NOMO-1 treated with DMSO at 0.1 percent for 48 hours (cell line): ENCODE measurements around the gene SC5D.

ENCODE experiments used
- DNase-seq: peaks from one replicate; lab custom pipeline; 2025; ENCODE audit not compliant: unreplicated experiment; lab: John Stamatoyannopoulos, UW

SC5D gene

DNA sequence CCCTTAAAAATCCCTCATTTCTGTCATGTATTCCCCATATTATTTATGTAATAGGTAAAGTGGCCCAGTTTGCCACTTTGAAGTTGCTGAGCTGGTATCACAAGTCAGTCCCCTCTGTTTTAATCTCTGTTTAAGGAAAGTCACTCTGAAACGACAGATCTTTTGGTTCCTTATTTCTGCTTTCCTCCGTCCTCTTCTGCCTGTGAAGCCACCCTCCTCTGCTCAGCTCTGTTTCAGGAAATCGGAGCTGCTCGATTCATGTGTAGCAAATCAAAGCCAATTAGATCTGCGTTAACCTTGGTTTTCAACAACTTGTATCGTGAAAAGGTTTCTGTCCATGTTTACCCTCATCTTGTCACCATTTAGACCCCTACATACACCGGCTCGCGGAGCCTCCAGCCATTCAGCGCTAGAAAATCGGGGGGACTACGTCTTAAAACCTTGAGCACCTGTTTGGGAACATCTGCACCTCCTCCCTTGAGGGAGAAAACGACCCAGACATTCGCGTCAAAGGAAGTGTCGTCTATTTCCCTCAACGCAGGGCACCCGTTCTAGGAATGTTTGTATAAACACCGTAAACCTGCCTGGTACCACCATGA, 576 bp upstream of the SC5D start:
- DNase-seq, result peak; percentile 76

DNA sequence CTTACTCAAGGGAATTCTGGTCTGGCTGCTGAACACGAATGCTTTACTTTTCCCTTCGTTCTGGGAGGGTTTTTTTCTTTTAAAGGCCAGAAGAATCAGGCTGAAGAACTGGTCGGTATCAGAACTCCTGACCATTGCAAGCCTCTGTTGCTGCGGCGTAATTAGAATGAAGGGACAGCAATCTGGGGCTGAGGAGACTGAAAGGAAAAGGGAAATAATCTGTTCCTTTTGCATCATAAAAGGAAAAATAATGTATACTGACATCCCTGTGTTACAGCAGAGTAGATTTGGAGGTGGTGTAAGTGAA, 670 bp downstream of the SC5D start:
- DNase-seq, result no peak

DNA sequence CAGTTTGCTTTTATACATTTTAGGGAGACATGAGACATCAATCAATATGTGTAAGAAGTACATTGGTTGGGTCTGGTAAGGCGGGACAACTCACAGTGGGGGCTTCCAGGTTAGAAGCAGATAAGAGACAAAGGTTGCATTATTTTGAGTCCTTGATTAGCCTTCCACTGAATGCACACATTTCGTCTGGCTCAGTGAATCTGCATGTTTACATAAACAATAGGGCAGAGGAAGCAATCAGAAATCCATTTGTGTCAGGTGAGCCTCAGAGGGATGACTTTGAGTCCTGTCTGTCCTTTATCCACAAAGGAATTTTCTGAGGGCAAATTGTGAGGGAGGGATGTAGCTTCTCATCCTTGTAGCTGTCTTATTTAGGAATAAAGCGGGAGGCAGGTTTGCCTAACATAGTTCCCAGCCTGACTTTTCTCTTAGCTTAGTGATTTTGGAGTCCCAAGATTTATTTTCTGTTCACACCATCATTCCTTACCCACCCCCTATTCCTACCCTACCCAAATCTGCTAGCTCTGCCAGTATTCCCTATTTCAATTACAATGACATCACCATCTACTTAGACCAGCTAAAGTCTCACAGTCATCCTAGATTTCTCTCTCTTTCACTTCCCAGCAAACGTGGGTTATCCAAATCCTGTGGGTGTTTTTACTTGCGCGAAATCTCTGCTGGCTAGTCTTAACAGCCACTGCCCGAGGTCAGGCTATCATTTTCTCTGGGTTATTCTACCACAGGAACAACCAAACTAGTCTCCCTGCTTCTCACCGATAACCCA, 2.9 kb downstream of the SC5D start:
- no peak for DNase-seq

DNA sequence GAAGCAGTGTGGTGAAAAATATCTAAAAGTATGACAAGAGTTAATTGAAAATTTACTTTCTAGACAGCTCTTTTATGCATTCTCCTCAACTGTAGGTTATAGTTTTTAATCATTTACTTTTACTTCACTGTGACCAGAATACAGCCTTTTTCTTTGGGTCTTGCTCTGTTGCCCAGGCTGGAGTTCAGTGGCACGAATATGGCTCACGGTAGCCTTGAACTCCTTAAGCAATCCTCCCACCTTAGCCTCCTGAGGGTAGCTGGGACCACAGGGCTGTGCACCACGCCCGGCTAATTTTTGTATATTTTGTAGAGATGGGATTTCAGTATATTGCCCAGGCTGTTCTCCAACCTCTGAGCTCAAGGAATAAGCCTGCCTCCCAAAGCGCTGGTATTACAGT, 5.3 kb downstream of the SC5D start:
- DNase-seq, result no peak

DNA sequence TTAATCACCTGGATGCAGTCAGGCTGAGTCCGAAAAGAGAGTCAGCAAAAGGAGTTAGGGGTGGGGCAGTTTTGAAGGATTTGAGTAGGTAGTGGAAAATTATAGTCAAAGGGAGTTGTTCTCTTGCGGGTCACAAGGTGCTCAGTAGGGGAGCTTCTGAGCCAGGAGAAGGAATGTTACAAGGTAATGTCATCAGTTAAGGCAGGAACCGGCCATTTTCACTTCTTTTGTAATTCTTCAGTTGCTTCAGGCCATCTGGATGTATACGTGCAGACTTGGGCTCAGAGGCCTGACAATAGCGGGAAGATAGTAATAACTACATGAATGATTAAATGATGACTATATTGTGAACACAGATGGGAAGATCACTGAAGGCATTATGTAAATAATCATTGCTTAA, 6.2 kb downstream of the SC5D start:
- DNase-seq, result no peak

DNA sequence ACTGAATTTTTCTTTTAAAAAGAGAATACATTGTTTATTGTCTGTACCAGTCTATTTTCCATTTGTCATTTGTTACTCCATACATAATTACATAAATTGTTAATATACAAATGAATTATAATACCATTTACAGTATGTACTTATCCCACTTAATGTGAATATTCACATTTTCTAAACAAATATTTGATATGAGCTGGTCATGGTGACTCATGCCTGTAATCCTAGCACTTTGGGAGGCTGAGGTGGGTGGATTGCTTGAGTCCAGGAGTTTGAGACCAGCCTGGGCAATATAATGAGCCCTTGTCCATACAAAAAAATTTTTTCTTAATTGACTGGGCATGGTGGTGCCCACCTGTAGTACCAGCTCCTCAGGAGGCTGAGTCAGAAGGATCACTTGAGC, 6.8 kb downstream of the SC5D start:
- DNase-seq, result no peak

DNA sequence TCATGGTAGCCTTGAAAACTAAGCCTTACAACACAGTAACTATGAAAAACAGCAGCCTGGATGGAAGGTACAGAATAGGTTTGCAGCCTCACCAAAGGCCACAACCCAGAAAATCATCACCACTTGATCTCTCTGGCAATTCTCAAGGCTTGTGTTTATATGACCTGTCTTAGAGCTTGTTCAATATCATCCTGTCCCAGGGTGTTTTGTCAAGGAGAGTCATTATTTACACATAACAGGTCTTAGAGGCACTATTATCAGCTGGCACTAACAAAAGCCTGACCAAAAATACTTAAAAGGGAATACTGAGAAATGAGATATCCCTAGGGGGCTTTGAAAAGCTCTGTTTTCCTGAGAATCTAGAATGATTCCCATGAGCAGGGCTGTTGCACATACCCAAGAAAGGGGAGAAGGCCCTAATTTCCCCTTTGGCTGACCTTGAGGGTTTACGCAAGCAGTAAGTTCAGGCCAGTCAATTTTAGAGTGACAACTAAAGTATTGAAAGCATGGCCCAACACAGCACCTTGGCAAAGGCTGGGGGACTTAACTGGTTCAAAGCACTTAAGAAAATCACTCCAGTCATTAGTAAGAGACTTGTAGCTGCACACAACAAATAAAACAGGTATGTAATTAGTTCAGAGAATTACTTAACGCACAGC, 7.9 kb downstream of the SC5D start:
- no peak for DNase-seq

DNA sequence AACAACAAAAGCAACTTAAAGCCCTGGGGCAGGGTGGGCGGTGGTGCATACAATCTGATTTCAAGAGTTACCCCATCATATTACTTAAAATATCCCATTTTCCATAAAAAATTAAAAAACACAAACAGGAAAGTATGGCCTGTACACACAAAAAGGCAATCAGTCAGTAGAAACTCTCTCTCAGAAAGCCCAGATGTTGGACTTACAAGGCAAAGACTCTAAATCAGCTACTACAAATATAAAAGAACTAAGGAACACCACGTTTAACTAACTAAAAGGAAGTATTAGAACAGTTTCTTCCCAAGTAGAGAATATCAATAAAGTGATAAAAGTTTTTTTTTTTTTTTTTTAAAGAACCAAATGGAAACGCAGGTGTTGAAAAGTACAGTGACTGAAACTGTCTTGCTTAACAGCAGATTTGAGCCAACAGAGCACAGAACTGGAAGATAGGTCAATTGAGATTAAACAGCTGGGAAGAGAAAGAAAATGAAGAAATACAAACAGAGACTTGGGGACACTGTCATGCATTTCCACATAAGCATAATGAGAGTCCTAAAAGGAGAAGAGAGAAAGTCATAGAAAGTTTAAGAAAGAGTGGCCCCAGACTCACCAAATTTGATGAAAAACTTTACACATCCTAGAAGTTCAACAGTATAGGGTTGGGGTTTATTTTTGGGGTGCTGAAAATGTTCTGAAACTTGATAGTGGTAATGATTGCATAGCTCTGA, 8.6 kb downstream of the SC5D start:
- peak; percentile 25 for DNase-seq

DNA sequence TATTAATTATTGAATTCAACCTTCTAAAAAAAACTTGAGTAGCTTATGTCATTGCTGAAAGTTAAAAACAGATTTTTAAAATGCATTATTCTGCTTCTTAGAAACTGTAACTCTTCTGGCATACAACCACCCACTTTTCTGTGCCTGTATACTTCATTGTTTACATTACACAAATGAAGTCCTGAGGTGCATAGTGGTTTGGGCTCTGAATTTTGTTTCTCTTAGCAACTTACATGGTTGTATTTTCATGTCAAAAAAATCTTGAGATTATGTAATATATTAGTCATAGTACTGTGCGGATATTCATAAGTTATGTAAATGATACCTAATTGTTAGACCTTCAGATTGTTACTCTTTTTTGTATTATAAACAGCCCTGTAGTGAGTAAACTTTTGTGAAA, 12.2 kb downstream of the SC5D start:
- no peak for DNase-seq

DNA sequence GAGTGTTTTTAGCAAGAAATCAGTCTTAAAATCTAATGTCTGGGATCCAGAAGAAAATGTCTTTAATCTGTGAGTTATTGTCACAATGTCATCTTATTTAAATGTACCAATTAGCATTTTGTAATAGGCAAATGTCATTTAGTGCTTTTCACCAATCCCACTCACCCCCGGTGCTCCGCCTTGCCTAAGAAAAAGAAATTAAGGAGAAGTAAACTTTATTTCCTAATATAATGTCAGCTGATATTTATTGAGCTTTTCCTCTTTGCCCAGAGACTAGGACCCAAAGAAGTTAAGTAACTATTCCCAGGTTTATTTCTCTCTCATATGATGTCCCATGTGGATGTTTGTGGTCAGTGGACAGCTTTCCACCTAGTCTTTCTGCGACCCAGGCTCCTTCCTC, 16.2 kb downstream of the SC5D start:
- no peak for DNase-seq

DNA sequence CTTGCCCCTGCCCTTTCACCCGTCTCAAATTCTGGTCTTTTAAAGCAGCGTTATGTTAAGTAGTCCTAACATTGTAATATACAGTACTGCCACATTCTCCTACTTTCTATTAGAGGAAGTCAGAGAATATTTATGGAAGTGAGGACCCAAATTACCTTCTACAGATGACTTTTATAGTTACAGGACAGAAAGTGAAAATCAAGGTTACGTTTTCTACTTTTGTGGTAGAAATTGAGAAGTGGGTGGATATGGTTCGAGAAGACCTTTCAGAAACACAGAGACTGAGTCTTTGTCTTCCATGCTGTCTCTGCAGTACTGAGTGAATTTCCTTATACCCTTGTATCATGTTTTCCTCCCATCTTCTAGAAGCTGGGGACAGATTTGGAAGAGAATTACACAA, 17.1 kb downstream of the SC5D start:
- DNase-seq, result no peak

DNA sequence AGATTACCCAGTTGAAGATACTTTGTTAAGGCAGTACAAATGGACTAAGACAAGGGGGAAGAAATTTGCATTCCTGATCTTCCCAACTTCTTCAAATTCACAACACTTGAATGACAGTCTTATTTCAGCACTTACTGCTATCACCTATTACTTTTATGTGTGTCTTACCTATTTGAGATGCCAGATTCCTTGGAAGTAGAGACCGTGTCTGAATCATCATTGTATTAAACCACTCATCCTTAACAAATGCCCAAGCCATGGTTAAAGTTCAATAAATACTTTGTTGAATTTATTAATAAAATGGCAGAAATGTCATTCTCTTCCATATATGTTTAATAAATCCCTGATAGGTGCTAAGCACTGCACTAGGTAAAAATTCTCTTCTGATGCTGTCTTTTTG, 18.3 kb downstream of the SC5D start:
- no peak for DNase-seq

DNA sequence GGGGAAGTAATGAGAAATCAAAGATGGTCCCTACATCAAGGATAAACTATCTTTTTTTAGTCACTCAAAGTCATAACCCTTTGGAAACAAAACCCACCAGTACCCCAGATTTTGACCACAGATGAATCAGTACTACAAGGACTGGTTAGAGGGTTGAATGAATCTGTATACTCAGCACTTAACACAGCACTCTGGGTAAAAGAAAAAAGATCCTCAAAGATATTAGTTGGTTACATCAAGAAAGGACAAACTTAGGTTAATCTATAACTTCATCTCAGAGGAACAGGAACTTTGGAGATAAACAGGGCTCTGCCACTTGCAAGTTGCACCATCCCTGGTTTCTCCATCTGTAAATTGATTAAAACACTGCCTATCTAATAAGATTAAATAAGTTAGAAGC, 18.8 kb downstream of the SC5D start:
- no peak for DNase-seq

DNA sequence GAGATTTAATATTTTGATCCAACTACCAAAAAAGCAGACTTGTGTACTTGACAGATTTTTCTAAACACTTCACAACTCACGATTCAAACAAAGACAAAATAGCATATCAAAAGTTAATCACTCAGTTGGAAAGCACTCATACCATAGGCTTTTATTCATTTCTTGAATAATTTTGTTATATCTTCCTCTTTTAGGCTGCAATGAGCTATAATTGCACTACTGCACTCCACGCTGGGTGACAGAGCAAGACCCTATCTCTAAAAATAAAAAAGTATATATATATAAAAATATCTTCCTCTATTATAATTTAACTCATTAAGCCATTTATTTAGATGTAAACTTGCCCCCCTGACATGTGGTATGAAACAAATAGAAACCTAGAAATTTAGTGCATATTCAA, 19.9 kb downstream of the SC5D start:
- no peak for DNase-seq

DNA sequence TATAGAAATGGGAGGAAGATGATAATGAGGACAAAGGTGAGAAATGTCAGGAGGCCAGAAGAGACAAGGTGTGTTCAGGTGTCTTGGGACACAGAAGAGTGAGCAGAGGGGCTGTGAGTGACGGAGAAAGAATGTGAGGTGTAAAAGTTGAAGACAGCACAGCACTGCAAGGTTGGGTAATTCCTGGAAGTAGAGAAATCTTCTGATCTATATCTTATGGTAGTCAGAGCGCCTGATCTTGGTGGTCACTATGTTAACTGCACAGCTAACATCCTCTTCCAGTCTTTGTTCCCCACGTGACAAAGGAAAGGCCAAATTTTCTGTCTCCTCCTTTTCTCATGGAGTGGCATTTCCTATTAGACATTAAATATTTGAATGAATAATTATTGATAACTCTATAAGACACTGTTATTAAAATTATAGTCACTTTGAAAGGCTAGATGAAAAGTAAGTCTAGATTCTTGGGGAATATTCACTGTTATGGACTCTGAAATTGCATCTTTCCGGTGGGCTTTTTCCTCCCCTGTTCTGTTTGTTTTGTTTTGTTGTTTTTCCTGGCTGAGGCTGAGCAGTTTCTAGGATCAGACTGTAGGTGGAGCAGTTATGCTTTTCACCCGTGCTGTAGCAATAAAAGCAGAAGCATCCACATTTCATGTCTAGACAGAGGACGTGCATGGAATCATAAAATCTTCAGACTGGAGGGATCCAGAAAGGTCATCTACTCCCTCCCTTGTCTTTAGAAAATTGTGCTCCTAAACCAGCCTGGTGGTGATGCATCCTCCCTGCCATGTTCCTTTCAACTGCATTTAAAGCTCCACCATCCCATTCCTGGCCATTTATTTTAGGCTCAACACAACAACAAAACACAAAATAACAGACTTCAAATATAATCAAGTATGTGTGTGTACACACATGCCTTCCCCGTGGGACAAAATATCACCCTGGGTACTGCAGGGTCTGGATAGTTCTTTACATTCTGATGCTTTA, 26.6 kb downstream of the SC5D start:
- peak; percentile 73 for DNase-seq

DNA sequence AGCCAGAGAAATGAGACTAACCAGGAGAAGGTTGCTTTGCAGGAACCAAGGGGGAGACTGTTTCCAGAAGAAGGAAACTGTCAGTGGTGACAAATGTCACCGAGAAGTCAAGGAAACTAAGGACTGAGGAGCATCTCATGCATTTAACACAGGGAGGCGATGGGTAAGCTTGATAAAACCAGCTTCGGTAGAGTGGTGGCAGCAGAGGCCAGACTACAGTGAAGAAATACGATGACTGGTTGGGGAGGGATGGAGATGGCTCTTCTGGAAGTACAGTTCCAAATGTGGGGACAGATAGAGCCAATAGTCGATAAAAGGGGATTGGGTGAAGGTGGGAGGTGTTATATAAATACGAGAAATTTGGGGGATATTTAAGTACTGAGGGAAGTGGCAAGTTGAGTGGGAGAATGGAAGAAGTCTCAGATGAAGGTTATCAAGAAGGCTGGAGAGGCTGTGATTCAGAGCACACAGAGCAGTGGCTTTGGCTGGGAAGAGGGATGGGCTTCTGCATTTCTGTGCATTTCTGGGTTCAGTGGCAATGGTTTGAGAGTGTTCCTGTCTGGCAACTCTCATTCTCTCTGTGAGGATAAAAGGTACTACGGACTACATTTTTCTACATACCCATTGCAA, 29.2 kb downstream of the SC5D start:
- DNase-seq, result peak; percentile 49

DNA sequence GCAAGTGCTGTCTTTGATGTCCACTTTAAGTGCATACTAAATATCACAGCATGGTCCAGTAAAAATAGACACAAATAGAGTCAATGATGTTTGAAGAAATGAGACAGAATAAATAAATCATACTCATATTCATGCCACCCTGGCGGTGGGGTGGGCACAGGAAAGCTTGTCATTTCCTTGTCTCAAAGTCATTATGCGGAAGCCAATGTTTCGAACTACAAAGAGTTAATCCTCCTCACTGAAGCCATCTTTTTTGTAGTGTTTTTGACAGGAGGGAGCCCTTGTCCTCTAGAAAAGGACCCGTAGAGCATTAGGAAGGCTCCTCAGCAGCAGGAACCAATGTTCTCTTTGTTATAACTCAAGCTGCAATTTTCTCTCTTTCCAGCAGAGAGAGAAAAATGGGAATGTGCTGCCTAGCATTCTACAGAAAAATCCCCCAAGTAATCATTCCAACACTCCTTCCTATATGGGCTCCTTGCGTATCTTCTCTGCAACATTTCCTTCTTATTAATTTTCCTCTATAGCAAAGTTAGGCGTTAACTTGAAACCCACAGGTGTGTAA, 30.6 kb downstream of the SC5D start:
- no peak for DNase-seq

DNA sequence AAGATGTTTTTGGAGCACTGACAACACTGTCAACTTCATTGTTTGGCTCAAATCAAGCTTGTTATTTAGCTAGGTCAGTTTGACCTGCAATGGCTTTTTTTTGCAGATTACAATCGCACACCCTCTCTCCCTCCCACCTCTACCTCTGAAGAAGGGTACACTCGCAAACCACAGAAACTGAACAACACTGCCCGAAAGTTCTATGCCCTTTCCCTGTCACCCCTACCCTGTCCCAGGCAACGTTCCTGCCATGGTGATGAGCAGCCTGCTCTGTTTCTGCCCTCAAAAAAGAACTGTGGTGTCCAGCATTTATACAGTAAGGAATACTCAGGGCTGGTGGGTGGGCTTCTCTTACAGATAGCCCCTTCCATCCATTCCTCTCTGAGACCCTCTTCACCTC, 33.7 kb downstream of the SC5D start:
- DNase-seq, result no peak

DNA sequence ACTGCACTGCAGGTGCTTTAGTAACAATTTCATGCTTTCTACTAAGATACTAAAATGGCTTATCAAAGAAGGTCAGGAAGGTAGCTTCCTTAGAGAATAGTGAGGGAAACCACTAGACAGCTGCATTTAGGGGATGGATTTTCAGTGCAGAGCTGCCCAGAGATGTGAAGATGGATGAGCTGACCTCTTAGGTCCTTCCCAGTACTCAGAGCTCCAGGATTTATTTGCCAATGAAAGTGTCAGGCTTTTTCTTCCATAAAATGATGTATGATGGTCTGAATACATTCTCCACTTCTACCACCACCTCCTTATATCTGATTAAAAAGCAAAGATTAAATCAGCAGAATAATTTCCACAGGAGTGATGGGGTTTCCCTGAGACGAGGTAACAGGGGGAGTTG, 35.0 kb downstream of the SC5D start:
- DNase-seq, result no peak
